Dendritic cell treated with granulocyte-macrophage colony-stimulating factor and Interleukin-4, amounts not matched to agents 40 ng/mL and 50 ng/mL, for 4 days (primary cell): ENCODE data around the gene DCANP1.

Experiments
- H3K27ac Mint-ChIP-seq: one replicate; pipeline ENCODE4 v1.8.0; 2022; ENCODE audit warnings: mild to moderate bottlenecking, mixed read lengths
- H3K27me3 Mint-ChIP-seq: one replicate; pipeline ENCODE4 v1.8.0; 2022; ENCODE audit warnings: mild to moderate bottlenecking, mixed read lengths
- H3K36me3 Mint-ChIP-seq: one replicate; pipeline ENCODE4 v1.8.0; 2022; ENCODE audit warnings: low read depth, mixed read lengths
- H3K4me1 Mint-ChIP-seq: one replicate; pipeline ENCODE4 v1.8.0; 2022; ENCODE audit warnings: low read depth, mixed read lengths
- H3K4me3 Mint-ChIP-seq: one replicate; pipeline ENCODE4 v1.8.0; 2022; ENCODE audit warnings: mild to moderate bottlenecking, moderate library complexity, mixed read lengths
- H3K9me3 Mint-ChIP-seq: one replicate; pipeline ENCODE4 v1.8.0; 2022; ENCODE audit warnings: mixed read lengths
- intact Hi-C: fragments of 100-400 bp; cut with micrococcal nuclease; formaldehyde crosslinking; loops from one replicate; pipeline ENCODE4 v1.15.0; 2022

Gene DCANP1

GRCh38 chr5:135456238-135457099 lies 9.3 kb upstream of the DCANP1 start:
- Mint-ChIP-seq H3K4me3 (peak overlapping the region; percentile 34), H3K9me3 (no peaks in the 10 kb centered on the region), H3K36me3 (no peaks in the 10 kb centered on the region), H3K27ac (peak overlapping the region; percentile 92), H3K4me1 (peaks cover 85% of the 10 kb centered on the region), H3K27me3 (peaks cover 3% of the 10 kb centered on the region)
- intact Hi-C loops, result loop anchor here (1.0 to 2.0 kb wide), 2 partner anchors 22 to 64 kb away; no protein-coding TSS in a partner anchor

GRCh38 chr5:135455876-135456237 lies 8.7 kb upstream of the DCANP1 start:
- H3K4me1 Mint-ChIP-seq, result peaks cover 86% of the 10 kb centered on the region
- H3K4me3 Mint-ChIP-seq, result no peak overlapping the region
- intact Hi-C loops, result loop anchor here (1.0 to 2.0 kb wide), 2 partner anchors 22 to 63 kb away; no protein-coding TSS in a partner anchor
- H3K36me3 Mint-ChIP-seq, result peaks cover 3% of the 10 kb centered on the region
- peak overlapping the region; percentile 92 for H3K27ac Mint-ChIP-seq
- H3K9me3 Mint-ChIP-seq, result no peaks in the 10 kb centered on the region
- H3K27me3 Mint-ChIP-seq, result peaks cover 3% of the 10 kb centered on the region

- Mint-ChIP-seq H3K27me3 (no peaks in the 10 kb centered on the region), H3K27ac (peak overlapping the region; percentile 92), H3K4me1 (peaks cover 86% of the 10 kb centered on the region), H3K9me3 (no peaks in the 10 kb centered on the region), H3K4me3 (no peak overlapping the region), H3K36me3 (peaks cover 12% of the 10 kb centered on the region)
- intact Hi-C loops, result no loop called here
Measured at GRCh38 chr5:135454946-135455345, 7.8 kb upstream of the DCANP1 start.

DNA sequence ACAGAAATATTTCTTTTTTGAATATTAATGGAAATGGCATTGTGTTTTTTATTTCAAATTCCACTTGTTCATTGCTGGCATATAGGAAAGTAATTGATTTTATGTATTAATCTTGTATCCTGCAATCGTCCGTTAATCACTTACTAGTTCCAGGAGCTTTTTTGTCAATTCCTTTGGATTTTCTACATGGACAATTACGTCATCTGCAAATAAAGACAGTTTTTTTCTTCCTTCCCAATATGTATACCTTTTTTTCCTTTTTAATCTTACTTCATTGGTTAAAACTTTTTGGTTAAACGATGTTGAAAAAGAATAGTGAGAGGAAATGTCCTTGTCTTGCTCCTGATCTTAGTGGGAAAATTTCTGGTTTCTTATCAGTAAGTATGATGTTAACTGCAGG lies 6.5 kb upstream of the DCANP1 start:
- Mint-ChIP-seq H3K27ac (no peak overlapping the region), H3K36me3 (peaks cover 26% of the 10 kb centered on the region), H3K27me3 (no peaks in the 10 kb centered on the region), H3K4me1 (peaks cover 89% of the 10 kb centered on the region), H3K9me3 (no peaks in the 10 kb centered on the region), H3K4me3 (no peak overlapping the region)
- intact Hi-C loops, result no loop called here

GRCh38 chr5:135452321-135453030 lies 5.3 kb upstream of the DCANP1 start, which contains the start of gene TIFAB:
Gene TIFAB (minus strand): TSS chr5:135452351. CDS start chr5:135449939, 2,412 bp downstream.
- intact Hi-C loops, result no loop called here
- peaks cover 37% of the 10 kb centered on the region for H3K36me3 Mint-ChIP-seq
- peaks cover 90% of the 10 kb centered on the region for H3K4me1 Mint-ChIP-seq
- H3K9me3 Mint-ChIP-seq, result no peaks in the 10 kb centered on the region
- H3K27me3 Mint-ChIP-seq, result no peaks in the 10 kb centered on the region
- peak within 1 kb of the TSS; percentile 85 for H3K27ac Mint-ChIP-seq
- peak within 1 kb of the TSS; percentile 82 for H3K4me3 Mint-ChIP-seq

- Mint-ChIP-seq H3K27me3 (no peaks in the 10 kb centered on the region), H3K27ac (peak overlapping the region; percentile 85), H3K9me3 (no peaks in the 10 kb centered on the region), H3K4me1 (peaks cover 90% of the 10 kb centered on the region), H3K36me3 (peaks cover 44% of the 10 kb centered on the region), H3K4me3 (peak overlapping the region; percentile 82)
- intact Hi-C loops, result no loop called here
Measured at GRCh38 chr5:135451581-135452320, 4.6 kb upstream of the DCANP1 start.

- no peaks in the 10 kb centered on the region for H3K27me3 Mint-ChIP-seq
- peaks cover 90% of the 10 kb centered on the region for H3K4me1 Mint-ChIP-seq
- intact Hi-C loops, result no loop called here
- H3K4me3 Mint-ChIP-seq, result peak overlapping the region; percentile 82
- H3K9me3 Mint-ChIP-seq, result no peaks in the 10 kb centered on the region
- H3K27ac Mint-ChIP-seq, result peak overlapping the region; percentile 85
- peaks cover 52% of the 10 kb centered on the region for H3K36me3 Mint-ChIP-seq
Measured at GRCh38 chr5:135450952-135451351, 3.8 kb upstream of the DCANP1 start.

DNA sequence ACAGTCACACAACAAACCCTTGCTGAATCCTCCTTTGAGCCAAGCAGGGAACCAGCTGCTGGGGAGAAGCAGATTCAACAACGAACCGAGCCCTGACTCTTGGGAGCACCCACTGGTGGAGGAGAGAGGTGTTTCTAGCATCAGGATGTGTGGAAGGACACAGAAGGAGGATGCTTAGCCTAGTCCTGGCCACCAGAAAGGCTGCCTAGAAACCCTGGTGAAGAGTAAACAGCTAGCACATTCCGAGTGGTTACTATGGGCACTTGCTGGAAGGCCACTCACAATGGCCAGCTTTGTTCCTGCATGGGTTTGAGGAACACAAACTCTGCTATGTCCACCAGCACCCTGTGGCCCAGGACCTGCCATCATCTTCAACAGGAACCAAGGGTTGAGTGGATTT lies 3.2 kb upstream of the DCANP1 start:
- intact Hi-C loops, result no loop called here
- peak overlapping the region; percentile 82 for H3K4me3 Mint-ChIP-seq
- peaks cover 59% of the 10 kb centered on the region for H3K36me3 Mint-ChIP-seq
- no peaks in the 10 kb centered on the region for H3K27me3 Mint-ChIP-seq
- no peaks in the 10 kb centered on the region for H3K9me3 Mint-ChIP-seq
- peaks cover 90% of the 10 kb centered on the region for H3K4me1 Mint-ChIP-seq
- H3K27ac Mint-ChIP-seq, result peak overlapping the region; percentile 85

DNA sequence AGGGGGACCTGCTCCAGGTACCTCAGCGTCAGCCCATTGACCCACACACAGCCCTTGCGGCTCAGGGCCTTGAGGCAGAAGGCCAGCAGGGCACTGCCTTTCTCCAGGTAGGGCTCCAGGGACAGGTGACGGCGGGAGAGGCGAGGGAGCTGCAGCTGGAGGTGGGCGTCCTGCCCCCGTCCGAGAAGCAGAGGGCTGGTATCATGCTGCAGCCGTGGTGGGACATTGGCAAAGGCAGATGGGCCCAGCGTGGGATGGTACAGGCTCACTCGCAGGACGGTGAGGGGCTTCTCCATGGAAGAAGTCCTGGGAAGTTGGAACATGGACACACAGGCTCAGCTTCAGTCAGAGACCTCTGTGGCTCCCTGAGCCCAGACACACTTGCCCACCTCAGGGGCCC lies 2.5 kb upstream of the DCANP1 start:
- Mint-ChIP-seq H3K4me3 (peak overlapping the region; percentile 82), H3K4me1 (peaks cover 90% of the 10 kb centered on the region), H3K27me3 (no peaks in the 10 kb centered on the region), H3K9me3 (no peaks in the 10 kb centered on the region), H3K27ac (peak overlapping the region; percentile 85), H3K36me3 (peaks cover 59% of the 10 kb centered on the region)
- intact Hi-C loops, result no loop called here

GRCh38 chr5:135448791-135449507 lies 1.8 kb upstream of the DCANP1 start:
- Mint-ChIP-seq H3K4me1 (peaks cover 95% of the 10 kb centered on the region), H3K27ac (peak overlapping the region; percentile 85), H3K9me3 (no peaks in the 10 kb centered on the region), H3K27me3 (no peaks in the 10 kb centered on the region), H3K36me3 (peaks cover 65% of the 10 kb centered on the region), H3K4me3 (peak overlapping the region; percentile 82)
- intact Hi-C loops, result no loop called here

- peak overlapping the region; percentile 85 for H3K27ac Mint-ChIP-seq
Measured at GRCh38 chr5:135448071-135448739, 1.1 kb upstream of the DCANP1 start.

DNA sequence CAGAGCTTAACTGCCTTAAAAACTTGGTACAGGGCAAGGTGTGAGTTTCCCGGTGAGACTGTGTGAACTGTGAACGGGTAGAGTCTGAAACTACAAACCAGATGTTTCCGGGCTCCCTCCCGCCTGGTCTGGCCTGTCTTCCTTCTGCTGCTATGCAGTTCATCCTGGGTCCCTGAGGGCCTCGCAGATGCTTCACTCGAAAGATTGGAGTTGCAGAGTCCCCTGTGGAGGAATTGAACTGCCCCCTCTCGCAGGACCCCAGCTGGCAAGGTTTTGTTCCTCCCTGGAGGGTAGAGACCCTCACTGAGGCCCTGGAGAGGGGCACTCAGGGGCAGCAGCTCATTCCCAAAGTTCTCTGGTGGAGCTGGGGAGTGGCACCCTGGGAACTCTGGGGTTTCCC lies 533 bp downstream of the DCANP1 start:
- H3K4me1 Mint-ChIP-seq, result peaks cover 97% of the 10 kb centered on the region
- H3K27me3 Mint-ChIP-seq, result no peaks in the 10 kb centered on the region
- peaks cover 65% of the 10 kb centered on the region for H3K36me3 Mint-ChIP-seq
- intact Hi-C loops, result no loop called here
- H3K9me3 Mint-ChIP-seq, result no peaks in the 10 kb centered on the region
- peak overlapping the region; percentile 85 for H3K27ac Mint-ChIP-seq
- no peak overlapping the region for H3K4me3 Mint-ChIP-seq

More at GRCh38 chr5:135448071-135448739, 1.1 kb upstream of the DCANP1 start:
- Mint-ChIP-seq H3K36me3 (peaks cover 65% of the 10 kb centered on the region), H3K4me3 (peak overlapping the region; percentile 82), H3K27me3 (no peaks in the 10 kb centered on the region), H3K9me3 (no peaks in the 10 kb centered on the region), H3K4me1 (peaks cover 97% of the 10 kb centered on the region)
- intact Hi-C loops, result no loop called here

DNA sequence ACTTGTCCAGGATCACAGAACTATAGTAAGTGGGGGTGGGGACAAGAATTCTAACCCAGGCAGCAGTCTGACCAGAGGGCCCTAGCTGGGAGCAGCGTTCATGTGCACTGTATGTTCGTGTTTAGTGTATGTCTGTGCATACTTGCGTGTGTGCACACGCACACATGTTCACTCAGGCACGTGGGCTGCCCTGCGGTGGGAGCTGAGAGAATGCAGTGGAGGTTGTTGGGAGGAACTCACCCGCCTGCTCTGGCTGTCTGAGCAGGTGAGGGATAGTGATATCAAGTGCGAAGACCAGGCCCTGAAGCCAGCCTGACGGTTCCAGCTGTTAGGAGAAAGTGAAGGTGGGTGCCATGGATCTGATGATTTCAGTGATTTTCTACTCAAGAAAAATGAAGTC lies 942 bp downstream of the DCANP1 start:
- peak overlapping the region; percentile 85 for H3K27ac Mint-ChIP-seq
- no peak overlapping the region for H3K4me3 Mint-ChIP-seq
- H3K36me3 Mint-ChIP-seq, result peaks cover 65% of the 10 kb centered on the region
- no peaks in the 10 kb centered on the region for H3K9me3 Mint-ChIP-seq
- intact Hi-C loops, result no loop called here
- peaks cover 97% of the 10 kb centered on the region for H3K4me1 Mint-ChIP-seq
- H3K27me3 Mint-ChIP-seq, result no peaks in the 10 kb centered on the region
